Adrenal gland (tissue), 12 donors: ENCODE measurements around the gene FAM219A. TPM values are rescaled to one million over a fixed set of nuclear protein-coding genes. Genes with fewer than 3 reads are reported as not detected.

Experiments used
- DNase-seq, 7 donors: peaks; one replicate each; pipeline ENCODE4 v3.0.0-alpha.2; 2019 to 2020
- H3K27ac ChIP-seq, 5 donors: fragments of 200-600 bp; sonication (generic) in 4 of 5; 1 replicate in 3 of 5; 2 replicates in 2 of 5; pipeline versions ENCODE4 v1.5.1 to v1.8.0; 2016 to 2020; ENCODE audit warnings: mild to moderate bottlenecking in 1 of 5
- H3K27me3 ChIP-seq: fragments of 200-600 bp; 2 replicates; pipeline ENCODE4 v1.8.0; 2021
- H3K36me3 ChIP-seq, 2 donors: fragments of 200-600 bp; replicated peaks in 1 of 2; 1 replicate in 1 of 2; 2 replicates in 1 of 2; pipeline versions ENCODE4 v1.5.1 to v1.8.0; 2018 to 2022
- H3K4me1 ChIP-seq, 2 donors: fragments of 200-600 bp; replicated peaks in 1 of 2; 1 replicate in 1 of 2; 2 replicates in 1 of 2; pipeline versions ENCODE4 v1.5.1 to v1.8.0; 2018 to 2021
- H3K4me3 ChIP-seq, 4 donors: fragments of 200-600 bp; sonication (generic) in 3 of 4; one replicate each; pipeline ENCODE4 v1.5.1; 2016 to 2018
- H3K9me3 ChIP-seq, 3 donors: fragments of 200-600 bp; sonication (generic) in 1 of 3; replicated peaks in 1 of 3; 1 replicate in 2 of 3; 2 replicates in 1 of 3; pipeline versions ENCODE4 v1.5.1 to v1.8.0; 2016 to 2021
- POLR2A ChIP-seq, 2 donors: fragments of 450-650 bp; IDR thresholded peaks; one replicate each; pipeline ENCODE4 v1.6.1; 2017; ENCODE audit warnings: antibody characterized with exemption in 2 of 2, mild to moderate bottlenecking in 2 of 2, moderate library complexity in 1 of 2
- WGBS, 4 donors: extraction: QIAGEN DNeasy Blood & Tissue Kit in 2 of 4; methylation state at CpG; one replicate each; pipeline versions ENCODE4 v1.1.5 to v1.1.7; 2013 to 2017; 5-methylcytosine and 5-hydroxymethylcytosine counted together
- intact Hi-C, 2 donors: fragments of 100-400 bp; cut with DNase I; formaldehyde crosslinking; loops; one replicate each; pipeline versions ENCODE4 v1.14.1 to v1.15.0; 2022 to 2023
- polyA plus RNA-seq, 3 donors: library from polyadenylated mRNA; stranded (reverse); fragments of 200-250 nt in 2 of 3; fragments of 350-450 nt in 1 of 3; fragmentation: Illumina TruSeq in 1 of 3; extraction: RNeasy Lipid Tissue Mini Kit (QIAGEN cat#74804) in 1 of 3; gene quantifications; one replicate each; pipeline ENCODE4 v1.2.3, GENCODE V29; 2013 to 2014
- total RNA-seq, 9 donors: library from RNA; depleted of rRNA in 4 of 9; stranded (reverse); fragments of >200 nt in 4 of 9; fragments of 120-200 nt in 1 of 9; fragmentation: NEBNext Ultra II Directional in 1 of 9; extraction: Animal tissue kit (Norgen Biotek cat#: 25700) in 1 of 9; gene quantifications; one replicate each; pipeline versions ENCODE4 v1.1.0 to v1.2.4, GENCODE V29; 2013 to 2023
- TF ChIP-seq, protein P1 (sequence below), 6 experiments: fragments of 450-650 bp in 4 of 6; fragments of 200-600 bp in 2 of 6; sonication (generic) in 1 of 6; IDR thresholded peaks; 1 replicate in 5 of 6; 2 replicates in 1 of 6; pipeline versions ENCODE4 v1.5.1 to v1.8.0; 2016 to 2021; ENCODE audit warnings: antibody characterized with exemption in 6 of 6, mild to moderate bottlenecking in 2 of 6, moderate library complexity in 1 of 6
- donor health status: healthy with polysubstance abuse.
- donor health status: Bipolar disorder and iron deficiency.
- donor health status: DM: yes; HTN: yes; CAD: no.
- donor health status: DM: no; HTN: no; CAD: no.
- donor health status: DM: no; HTN: no; CAD: no.
- donor health status: DM: yes; HTN: yes; CAD: no.

FAM219A gene
- total and polyA plus RNA-seq, 12 donors = 7.6 to 26.9 (median 14.9) TPM

DNA sequence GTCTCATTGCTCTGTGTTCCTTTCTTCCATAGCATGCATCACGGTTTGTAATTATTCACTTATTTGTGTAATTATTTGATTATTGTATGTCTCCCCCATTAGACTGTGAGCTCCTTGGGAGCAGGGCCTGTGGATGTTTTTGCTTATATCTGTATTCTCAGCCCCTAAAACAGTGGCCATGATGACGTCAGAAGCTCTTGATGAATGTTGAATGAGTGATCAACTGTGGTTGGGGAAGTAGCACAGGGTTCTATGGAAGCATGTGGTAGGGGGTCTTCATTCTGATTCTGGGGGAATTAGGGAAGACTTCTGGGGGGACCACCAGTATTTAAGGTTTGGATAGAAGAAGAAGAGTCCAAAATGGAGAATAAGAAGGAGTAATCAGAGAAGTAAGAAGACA is 6.2 kb upstream of the FAM219A start:
- H3K9me3 ChIP-seq = no peaks in the 10 kb centered on the region
- DNase-seq = peak in 1 of 7 donors; percentile 7
- 62 to 82% (median 68%) methylated on average over 2 of the region's 2 CpGs for WGBS, 4 donors
- intact Hi-C loops = no loop called here
- no peak overlapping the region for H3K4me3 ChIP-seq
- no peaks in the 10 kb centered on the region for H3K27me3 ChIP-seq
- no peak overlapping the region for H3K27ac ChIP-seq
- peaks cover 0 to 11% of the 10 kb centered on the region in 2 donors for H3K4me1 ChIP-seq
- H3K36me3 ChIP-seq = no peaks in the 10 kb centered on the region
- TF ChIP-seq, protein P1, sequence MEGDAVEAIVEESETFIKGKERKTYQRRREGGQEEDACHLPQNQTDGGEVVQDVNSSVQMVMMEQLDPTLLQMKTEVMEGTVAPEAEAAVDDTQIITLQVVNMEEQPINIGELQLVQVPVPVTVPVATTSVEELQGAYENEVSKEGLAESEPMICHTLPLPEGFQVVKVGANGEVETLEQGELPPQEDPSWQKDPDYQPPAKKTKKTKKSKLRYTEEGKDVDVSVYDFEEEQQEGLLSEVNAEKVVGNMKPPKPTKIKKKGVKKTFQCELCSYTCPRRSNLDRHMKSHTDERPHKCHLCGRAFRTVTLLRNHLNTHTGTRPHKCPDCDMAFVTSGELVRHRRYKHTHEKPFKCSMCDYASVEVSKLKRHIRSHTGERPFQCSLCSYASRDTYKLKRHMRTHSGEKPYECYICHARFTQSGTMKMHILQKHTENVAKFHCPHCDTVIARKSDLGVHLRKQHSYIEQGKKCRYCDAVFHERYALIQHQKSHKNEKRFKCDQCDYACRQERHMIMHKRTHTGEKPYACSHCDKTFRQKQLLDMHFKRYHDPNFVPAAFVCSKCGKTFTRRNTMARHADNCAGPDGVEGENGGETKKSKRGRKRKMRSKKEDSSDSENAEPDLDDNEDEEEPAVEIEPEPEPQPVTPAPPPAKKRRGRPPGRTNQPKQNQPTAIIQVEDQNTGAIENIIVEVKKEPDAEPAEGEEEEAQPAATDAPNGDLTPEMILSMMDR (IDR thresholded peaks at IDR 0.05) = no peak
- no peak for TF ChIP-seq POLR2A (IDR thresholded peaks at IDR 0.05)

DNA sequence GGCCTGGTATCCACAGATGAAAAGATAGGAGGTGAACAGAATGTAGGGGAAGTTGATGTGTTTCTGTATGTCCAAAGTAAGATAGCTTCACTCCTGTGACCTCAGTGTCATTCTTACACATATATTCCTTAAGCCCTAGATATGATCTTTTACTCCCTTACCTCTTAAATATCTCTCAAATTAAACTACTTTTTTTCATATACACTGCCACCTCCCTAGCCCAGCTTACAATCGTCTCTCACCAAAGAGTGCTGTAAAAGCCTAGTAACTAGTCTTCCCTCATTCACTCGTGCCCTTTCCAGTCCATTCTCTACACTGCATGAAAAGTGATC is 5.5 kb upstream of the FAM219A start:
- H3K27me3 ChIP-seq = no peaks in the 10 kb centered on the region
- no peak overlapping the region for H3K4me3 ChIP-seq
- H3K27ac ChIP-seq = peak overlapping the region in 2 of 5 donors; percentile 22 to 29
- TF ChIP-seq POLR2A (IDR thresholded peaks at IDR 0.05) = no peak
- TF ChIP-seq, protein P1 (IDR thresholded peaks at IDR 0.05) = no peak
- no peaks in the 10 kb centered on the region for H3K36me3 ChIP-seq
- H3K4me1 ChIP-seq = peaks cover 0 to 11% of the 10 kb centered on the region in 2 donors
- no peaks in the 10 kb centered on the region for H3K9me3 ChIP-seq
- intact Hi-C loops = no loop called here
- no peak for DNase-seq
- 63 to 81% (median 75%) methylated on average over 2 of the region's 2 CpGs for WGBS, 4 donors

DNA sequence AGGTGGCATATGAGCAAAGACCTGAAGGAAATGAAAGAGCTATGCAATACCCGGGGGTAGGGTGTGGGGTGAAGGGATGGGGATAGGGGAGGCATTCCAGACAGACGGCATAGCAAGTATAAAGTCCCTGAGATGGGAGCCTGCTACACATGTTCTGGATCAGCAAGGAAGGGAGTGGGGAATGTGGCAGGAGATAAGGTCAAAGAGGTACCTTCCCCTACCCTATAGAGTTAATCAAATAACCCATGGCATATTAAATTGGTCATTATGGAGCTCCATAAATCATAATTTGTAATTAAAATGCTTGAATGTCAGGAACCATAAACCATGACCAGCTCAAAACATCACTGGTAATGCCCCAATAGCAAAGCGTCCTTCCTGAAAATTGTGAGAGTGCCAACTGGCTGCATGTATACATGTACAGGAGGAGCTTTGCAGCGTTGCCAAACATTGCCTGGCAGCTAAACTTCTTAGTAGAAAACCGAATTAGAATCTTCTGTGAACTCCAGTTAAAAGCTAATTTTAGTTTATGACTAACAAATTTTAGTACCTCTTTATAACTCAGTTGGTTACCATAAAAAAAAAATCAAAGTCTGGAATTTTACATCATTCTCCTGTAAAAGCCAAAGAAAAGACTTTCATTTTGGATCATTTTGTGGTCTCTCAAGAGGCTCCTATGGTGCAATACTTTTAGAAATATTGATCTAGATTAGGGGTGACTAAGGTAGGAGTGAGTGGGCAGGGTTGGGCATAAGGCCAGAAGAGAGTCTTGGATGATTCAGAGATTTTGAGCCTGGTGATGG is 4.9 kb upstream of the FAM219A start:
- peak in 6 of 7 donors; percentile 55 to 77 (median 70) for DNase-seq
- intact Hi-C loops = no loop called here
- H3K4me3 ChIP-seq = no peak overlapping the region
- H3K27me3 ChIP-seq = no peaks in the 10 kb centered on the region
- peak overlapping the region in 2 of 5 donors; percentile 22 to 46 for H3K27ac ChIP-seq
- H3K4me1 ChIP-seq = peaks cover 0 to 11% of the 10 kb centered on the region in 2 donors
- H3K36me3 ChIP-seq = no peaks in the 10 kb centered on the region
- H3K9me3 ChIP-seq = no peaks in the 10 kb centered on the region
- TF ChIP-seq POLR2A (IDR thresholded peaks at IDR 0.05) = no peak
- TF ChIP-seq, protein P1 (IDR thresholded peaks at IDR 0.05) = no peak
- 45 to 49% (median 47%) methylated on average over 5 of the region's 5 CpGs for WGBS, 4 donors

DNA sequence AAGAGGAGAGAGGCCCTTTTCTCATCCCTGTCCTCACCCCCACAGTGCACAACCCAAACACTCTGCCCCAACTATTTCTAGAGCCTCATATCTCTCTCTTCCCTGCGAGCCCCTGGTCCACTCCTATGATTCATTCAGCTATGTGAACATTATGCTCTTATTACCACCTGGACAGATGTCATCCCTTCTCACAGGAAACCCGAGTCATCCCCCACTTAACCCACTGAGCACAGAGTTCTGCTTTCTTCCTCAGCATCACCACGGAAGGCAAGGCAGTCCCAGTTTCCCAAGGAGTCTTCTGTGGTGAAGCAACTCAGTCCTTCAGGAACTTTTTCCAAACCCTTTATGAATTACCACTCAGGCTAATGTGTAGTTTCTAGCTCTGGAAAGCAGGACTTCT is 1.6 kb upstream of the FAM219A start:
- H3K9me3 ChIP-seq = no peaks in the 10 kb centered on the region
- no peak overlapping the region for H3K4me3 ChIP-seq
- H3K4me1 ChIP-seq = peaks cover 0 to 28% of the 10 kb centered on the region in 2 donors
- TF ChIP-seq, protein P1 (IDR thresholded peaks at IDR 0.05) = no peak
- TF ChIP-seq POLR2A (IDR thresholded peaks at IDR 0.05) = no peak
- no peak overlapping the region for H3K27ac ChIP-seq
- no peaks in the 10 kb centered on the region for H3K36me3 ChIP-seq
- 41 to 56% (median 52%) methylated on average over 3 of the region's 3 CpGs for WGBS, 4 donors
- DNase-seq = peak in 1 of 7 donors; percentile 34
- no peaks in the 10 kb centered on the region for H3K27me3 ChIP-seq
- intact Hi-C loops = no loop called here
